WTC11 (cell line): ENCODE measurements around the gene SAMD4A.

Experiments
- ATF3 ChIP-seq: sonication (generic); formaldehyde crosslinking; conservative IDR thresholded peaks from 2 replicates; pipeline ENCODE4 v1.8.1; 2022; ENCODE audit warnings: mild to moderate bottlenecking, missing genetic modification reagents
- CBFB ChIP-seq: sonication (generic); formaldehyde crosslinking; IDR thresholded peaks from 2 replicates; pipeline ENCODE4 v1.8.1; 2022; ENCODE audit warnings: mild to moderate bottlenecking, low read depth, missing genetic modification reagents
- E2F1 ChIP-seq: sonication (generic); formaldehyde crosslinking; IDR thresholded peaks from 2 replicates; pipeline ENCODE4 v1.8.0; 2022; ENCODE audit warnings: mild to moderate bottlenecking, missing genetic modification reagents
- ZNF423 ChIP-seq: fragments of 250-450 bp; sonication (Bioruptor Pico); IDR thresholded peaks from 2 replicates; pipeline ENCODE4 v2.1.2; 2022; ENCODE audit warnings: mild to moderate bottlenecking, moderate library complexity
- TF ChIP-seq, protein P1 (sequence below): fragments of 250-450 bp; sonication (Bioruptor Pico); IDR thresholded peaks from 2 replicates; pipeline ENCODE4 v1.9.0; 2021; ENCODE audit warnings: mild to moderate bottlenecking

- no peak for TF ChIP-seq E2F1
- TF ChIP-seq ATF3 (CRISPR knock-in tag): no peak
- TF ChIP-seq, protein P1, sequence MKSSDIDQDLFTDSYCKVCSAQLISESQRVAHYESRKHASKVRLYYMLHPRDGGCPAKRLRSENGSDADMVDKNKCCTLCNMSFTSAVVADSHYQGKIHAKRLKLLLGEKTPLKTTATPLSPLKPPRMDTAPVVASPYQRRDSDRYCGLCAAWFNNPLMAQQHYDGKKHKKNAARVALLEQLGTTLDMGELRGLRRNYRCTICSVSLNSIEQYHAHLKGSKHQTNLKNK (CRISPR knock-in tag): no peak
- no peak for TF ChIP-seq ZNF423
- TF ChIP-seq CBFB (CRISPR knock-in tag): no peak
Observed at GRCh38 chr14:54766276-54767138, 199.6 kb downstream of the SAMD4A start.
